ENCODE measurements around the gene THRB. TPM values are rescaled to one million over a fixed set of nuclear protein-coding genes. Genes with fewer than 3 reads are reported as not detected.
A peak's percentile ranks its signal among the peaks of the same experiment; 100 is the strongest.

Gene THRB
- total and polyA plus RNA-seq, 12 donors, result 3.8 to 32.8 (median 26.0) TPM

DNA sequence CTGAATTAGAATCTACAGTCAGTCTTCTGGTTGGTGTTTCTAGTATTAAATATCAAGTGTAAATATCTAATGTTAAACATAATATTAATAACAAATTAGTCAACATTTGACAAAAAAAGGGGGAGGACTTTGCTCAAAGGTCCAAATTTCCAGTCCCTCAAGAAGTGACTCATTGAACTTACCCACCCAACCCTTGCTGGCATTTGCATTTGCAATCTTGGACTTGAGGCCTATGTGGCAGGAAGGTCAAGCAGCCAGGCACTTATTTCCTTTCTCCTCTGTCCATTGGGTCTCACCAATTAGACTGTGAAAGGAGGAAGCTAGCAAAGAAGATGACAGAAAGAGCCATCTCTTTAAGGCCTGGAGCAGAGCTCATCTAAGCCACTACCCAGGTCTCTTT lies 174.0 kb downstream of the THRB start:
- H3K36me3 ChIP-seq, result peaks cover 0 to 5% (median 0%) of the 10 kb centered on the region in 9 donors
- TF ChIP-seq, protein P1, sequence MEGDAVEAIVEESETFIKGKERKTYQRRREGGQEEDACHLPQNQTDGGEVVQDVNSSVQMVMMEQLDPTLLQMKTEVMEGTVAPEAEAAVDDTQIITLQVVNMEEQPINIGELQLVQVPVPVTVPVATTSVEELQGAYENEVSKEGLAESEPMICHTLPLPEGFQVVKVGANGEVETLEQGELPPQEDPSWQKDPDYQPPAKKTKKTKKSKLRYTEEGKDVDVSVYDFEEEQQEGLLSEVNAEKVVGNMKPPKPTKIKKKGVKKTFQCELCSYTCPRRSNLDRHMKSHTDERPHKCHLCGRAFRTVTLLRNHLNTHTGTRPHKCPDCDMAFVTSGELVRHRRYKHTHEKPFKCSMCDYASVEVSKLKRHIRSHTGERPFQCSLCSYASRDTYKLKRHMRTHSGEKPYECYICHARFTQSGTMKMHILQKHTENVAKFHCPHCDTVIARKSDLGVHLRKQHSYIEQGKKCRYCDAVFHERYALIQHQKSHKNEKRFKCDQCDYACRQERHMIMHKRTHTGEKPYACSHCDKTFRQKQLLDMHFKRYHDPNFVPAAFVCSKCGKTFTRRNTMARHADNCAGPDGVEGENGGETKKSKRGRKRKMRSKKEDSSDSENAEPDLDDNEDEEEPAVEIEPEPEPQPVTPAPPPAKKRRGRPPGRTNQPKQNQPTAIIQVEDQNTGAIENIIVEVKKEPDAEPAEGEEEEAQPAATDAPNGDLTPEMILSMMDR (IDR thresholded peaks at IDR 0.05), result no peak
- H3K27ac ChIP-seq, result no peak overlapping the region
- no peak for ATAC-seq
- H3K4me1 ChIP-seq, result no peaks in the 10 kb centered on the region
- intact Hi-C loops (cut with DNase I), result no loop called here
- H3K4me3 ChIP-seq, result no peak overlapping the region
- no peak for DNase-seq
- no peaks in the 10 kb centered on the region for H3K27me3 ChIP-seq
- H3K9me3 ChIP-seq, result peaks cover 0 to 12% (median 0%) of the 10 kb centered on the region in 11 donors

GRCh38 chr3:24318677-24319287 lies 175.9 kb downstream of the THRB start:
- H3K36me3 ChIP-seq, result peaks cover 0 to 9% (median 0%) of the 10 kb centered on the region in 9 donors
- no peak for DNase-seq
- peaks cover 0 to 12% (median 0%) of the 10 kb centered on the region in 11 donors for H3K9me3 ChIP-seq
- H3K4me1 ChIP-seq, result peaks cover 0 to 5% (median 0%) of the 10 kb centered on the region in 9 donors
- intact Hi-C loops (cut with DNase I), result no loop called here
- H3K4me3 ChIP-seq, result no peak overlapping the region
- no peaks in the 10 kb centered on the region for H3K27me3 ChIP-seq
- TF ChIP-seq, protein P1 (IDR thresholded peaks at IDR 0.05), result no peak
- 73 to 85% methylated on average over 1 of the region's 1 CpG for WGBS, 2 donors
- no peak for ATAC-seq
- H3K27ac ChIP-seq, result no peak overlapping the region

- WGBS, 2 donors, result 87 to 88% methylated on average over 5 of the region's 5 CpGs
- H3K9me3 ChIP-seq, result peaks cover 0 to 12% (median 0%) of the 10 kb centered on the region in 11 donors
- peaks cover 0 to 20% (median 6%) of the 10 kb centered on the region in 9 donors for H3K4me1 ChIP-seq
- DNase-seq, result no peak
- no peak overlapping the region for H3K4me3 ChIP-seq
- peaks cover 0 to 9% (median 0%) of the 10 kb centered on the region in 9 donors for H3K36me3 ChIP-seq
- H3K27ac ChIP-seq, result no peak overlapping the region
- no peak for ATAC-seq
- H3K27me3 ChIP-seq, result no peaks in the 10 kb centered on the region
- TF ChIP-seq, protein P1 (IDR thresholded peaks at IDR 0.05), result no peak
- intact Hi-C loops (cut with DNase I), result no loop called here
These were observed 177.7 kb downstream of the THRB start for GRCh38 chr3:24316887-24317383.

DNA sequence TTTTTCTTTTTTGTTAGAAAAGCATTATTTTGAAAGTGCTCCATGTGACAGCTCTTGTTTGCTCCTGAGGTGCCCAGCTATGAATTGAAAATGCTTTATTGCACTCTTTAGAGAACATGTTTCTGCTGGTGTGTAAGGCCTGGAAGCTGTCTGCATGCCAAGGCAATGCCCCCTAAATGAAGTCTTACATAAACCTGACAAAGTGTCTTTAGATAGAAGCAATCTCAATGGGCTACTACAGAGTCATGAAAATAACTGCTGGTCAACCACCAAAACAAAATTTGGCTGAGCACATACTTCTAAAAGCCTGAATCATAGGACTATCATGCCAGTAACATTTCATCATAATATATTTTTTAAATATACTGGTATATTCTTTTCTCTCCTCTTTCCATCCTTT lies 178.7 kb downstream of the THRB start:
- Histone ChIP-seq H3K4me3 (no peak overlapping the region), H3K36me3 (peaks cover 0 to 9% (median 0%) of the 10 kb centered on the region in 9 donors), H3K27ac (no peak overlapping the region), H3K4me1 (peaks cover 0 to 27% (median 6%) of the 10 kb centered on the region in 9 donors), H3K9me3 (peaks cover 0 to 12% (median 0%) of the 10 kb centered on the region in 11 donors), H3K27me3 (no peaks in the 10 kb centered on the region)
- DNase-seq (no peak), ATAC-seq (peak in 1 of 8 donors; percentile 15)
- intact Hi-C loops (cut with DNase I), result no loop called here
- TF ChIP-seq, protein P1 (IDR thresholded peaks at IDR 0.05), result no peak
